Trophoblast cell (in vitro differentiated cells and primary cell): ENCODE results near the gene TCF25.
A peak's percentile ranks its signal among the peaks of the same experiment; 100 is the strongest.

Source experiments
- DNase-seq, 2 donors: peaks; one replicate each; pipeline ENCODE4 v3.0.0-alpha.2; 2016
- H2AFZ ChIP-seq: 2 replicates; pipeline ENCODE4 v1.6.1; 2013; ENCODE audit warnings: low read length, moderate library complexity, mild to moderate bottlenecking; ENCODE audit not compliant: insufficient read depth, poor library complexity
- H2AK5ac ChIP-seq: 2 replicates; pipeline ENCODE4 v1.6.1; 2013; ENCODE audit warnings: mild to moderate bottlenecking, low read length
- H2BK120ac ChIP-seq: 2 replicates; pipeline ENCODE4 v1.6.1; 2013; ENCODE audit warnings: low read length, mild to moderate bottlenecking, moderate library complexity; ENCODE audit not compliant: insufficient read depth, poor library complexity
- H2BK12ac ChIP-seq: 2 replicates; pipeline ENCODE4 v1.6.1; 2013; ENCODE audit warnings: mild to moderate bottlenecking, low read length, moderate library complexity
- H2BK5ac ChIP-seq: 2 replicates; pipeline ENCODE4 v1.6.1; 2013; ENCODE audit warnings: low read length, low read depth, moderate library complexity, mild to moderate bottlenecking; ENCODE audit not compliant: poor library complexity
- H3K14ac ChIP-seq: 2 replicates; pipeline ENCODE4 v1.6.1; 2013; ENCODE audit warnings: mild to moderate bottlenecking, low read length
- H3K18ac ChIP-seq: 2 replicates; pipeline ENCODE4 v1.6.1; 2013; ENCODE audit warnings: mild to moderate bottlenecking, low read length
- H3K23ac ChIP-seq: 2 replicates; pipeline ENCODE4 v1.6.1; 2013; ENCODE audit warnings: low read length
- H3K27ac ChIP-seq: 2 replicates; pipeline ENCODE4 v1.5.1; 2013; ENCODE audit warnings: low read depth, mild to moderate bottlenecking, inconsistent platforms, low read length, moderate library complexity
- H3K27me3 ChIP-seq: 2 replicates; pipeline ENCODE4 v1.6.1; 2013; ENCODE audit warnings: inconsistent platforms, mild to moderate bottlenecking, low read length, moderate library complexity; ENCODE audit not compliant: insufficient read depth
- H3K36me3 ChIP-seq, 2 experiments: 1 replicate in 1 of 2; 2 replicates in 1 of 2; pipeline ENCODE4 v1.6.1; 2013; ENCODE audit warnings: low read length in 2 of 2, mild to moderate bottlenecking in 2 of 2, moderate library complexity in 1 of 2; ENCODE audit not compliant: insufficient read depth in 2 of 2, control insufficient read depth in 1 of 2
- H3K4ac ChIP-seq: 2 replicates; pipeline ENCODE4 v1.6.1; 2013; ENCODE audit warnings: low read depth, mild to moderate bottlenecking, low read length, moderate library complexity
- H3K4me1 ChIP-seq, 2 experiments: 1 replicate in 1 of 2; 2 replicates in 1 of 2; pipeline ENCODE4 v1.6.1; 2013; ENCODE audit warnings: low read length in 2 of 2, mild to moderate bottlenecking in 2 of 2, moderate library complexity in 1 of 2; ENCODE audit not compliant: insufficient read depth in 2 of 2, control insufficient read depth in 1 of 2
- H3K4me2 ChIP-seq: 2 replicates; pipeline ENCODE4 v1.6.1; 2013; ENCODE audit warnings: inconsistent platforms, mild to moderate bottlenecking, low read length, moderate library complexity
- H3K4me3 ChIP-seq: 2 replicates; pipeline ENCODE4 v1.5.1; 2013; ENCODE audit warnings: mild to moderate bottlenecking, low read depth, low read length, inconsistent platforms
- H3K79me1 ChIP-seq: one replicate; pipeline ENCODE4 v1.6.1; 2013; ENCODE audit warnings: low read length
- H3K79me2 ChIP-seq: 2 replicates; pipeline ENCODE4 v1.6.1; 2013; ENCODE audit warnings: low read length, mild to moderate bottlenecking; ENCODE audit not compliant: control insufficient read depth, insufficient read depth, poor library complexity
- H3K9ac ChIP-seq: 2 replicates; pipeline ENCODE4 v1.6.1; 2013; ENCODE audit warnings: mild to moderate bottlenecking, low read length
- H3K9me3 ChIP-seq: 2 replicates; pipeline ENCODE4 v1.6.1; 2013; ENCODE audit warnings: low read depth, mild to moderate bottlenecking, control low read depth, inconsistent platforms, low read length; ENCODE audit not compliant: insufficient read depth
- H4K12ac ChIP-seq: 2 replicates; pipeline ENCODE4 v1.6.1; 2013; ENCODE audit warnings: low read depth, mild to moderate bottlenecking, low read length, moderate library complexity
- H4K8ac ChIP-seq: 2 replicates; pipeline ENCODE4 v1.6.1; 2013; ENCODE audit warnings: low read depth, mild to moderate bottlenecking, low read length, moderate library complexity
- H4K91ac ChIP-seq: one replicate; pipeline ENCODE4 v1.6.1; 2013; ENCODE audit warnings: low read depth, mild to moderate bottlenecking, low read length, moderate library complexity
- WGBS: extraction: QIAGEN DNeasy Blood & Tissue Kit; methylation state at CpG from one replicate; pipeline ENCODE4 v1.1.7; 2013; ENCODE audit warnings: missing lambda C conversion rate; ENCODE audit not compliant: insufficient read length, insufficient coverage; ENCODE audit errors: extremely low coverage; 5-methylcytosine and 5-hydroxymethylcytosine counted together

The TCF25 gene

GRCh38 chr16:89936981-89937380 is 63.6 kb downstream of the TCF25 start:
- H4K8ac ChIP-seq, result no peak overlapping the region
- H3K9me3 ChIP-seq, result no peaks in the 10 kb centered on the region
- H2AFZ ChIP-seq, result no peak overlapping the region
- H3K79me1 ChIP-seq, result no peaks in the 10 kb centered on the region
- no peaks in the 10 kb centered on the region for H3K79me2 ChIP-seq
- no peak overlapping the region for H3K4ac ChIP-seq
- H3K9ac ChIP-seq, result no peak overlapping the region
- no peak overlapping the region for H2BK12ac ChIP-seq
- H4K12ac ChIP-seq, result no peak overlapping the region
- H3K4me1 ChIP-seq, result peaks cover 0 to 3% of the 10 kb centered on the region in 2 experiments
- no peak overlapping the region for H3K14ac ChIP-seq
- no peak overlapping the region for H4K91ac ChIP-seq
- H3K36me3 ChIP-seq, result peaks cover 42 to 48% of the 10 kb centered on the region in 2 experiments
- H3K23ac ChIP-seq, result no peak overlapping the region
- no peak overlapping the region for H2BK5ac ChIP-seq
- no peak overlapping the region for H2AK5ac ChIP-seq
- H3K4me2 ChIP-seq, result no peak overlapping the region
- no peaks in the 10 kb centered on the region for H3K27me3 ChIP-seq
- H2BK120ac ChIP-seq, result no peak overlapping the region
- WGBS, result no CpG with 5 or more reads among the region's 20 CpGs
- H3K27ac ChIP-seq, result no peak overlapping the region
- H3K4me3 ChIP-seq, result no peak overlapping the region
- H3K18ac ChIP-seq, result no peak overlapping the region
- no peak for DNase-seq

GRCh38 chr16:89938175-89938885 is 64.9 kb downstream of the TCF25 start:
- WGBS, result no CpG with 5 or more reads among the region's 21 CpGs
- no peak overlapping the region for H2AK5ac ChIP-seq

GRCh38 chr16:89944773-89945172 is 71.4 kb downstream of the TCF25 start:
- H2BK12ac ChIP-seq, result no peak overlapping the region
- no peak overlapping the region for H3K27ac ChIP-seq
- H2BK120ac ChIP-seq, result no peak overlapping the region
- H3K4me1 ChIP-seq, result peaks cover 2 to 13% of the 10 kb centered on the region in 2 experiments
- no peak for DNase-seq
- H2AK5ac ChIP-seq, result no peak overlapping the region
- no peak overlapping the region for H4K91ac ChIP-seq
- no peak overlapping the region for H2BK5ac ChIP-seq
- no peak overlapping the region for H3K4me2 ChIP-seq
- H3K4ac ChIP-seq, result no peak overlapping the region
- no peak overlapping the region for H4K12ac ChIP-seq
- no peak overlapping the region for H4K8ac ChIP-seq
- H2AFZ ChIP-seq, result no peak overlapping the region
- H3K9me3 ChIP-seq, result peaks cover 4% of the 10 kb centered on the region
- no peaks in the 10 kb centered on the region for H3K79me2 ChIP-seq
- H3K9ac ChIP-seq, result no peak overlapping the region
- H3K23ac ChIP-seq, result no peak overlapping the region
- no peaks in the 10 kb centered on the region for H3K36me3 ChIP-seq
- no CpG with 5 or more reads among the region's 5 CpGs for WGBS
- no peak overlapping the region for H3K14ac ChIP-seq
- no peaks in the 10 kb centered on the region for H3K79me1 ChIP-seq
- no peak overlapping the region for H3K18ac ChIP-seq
- H3K27me3 ChIP-seq, result peaks cover 6% of the 10 kb centered on the region
- no peak overlapping the region for H3K4me3 ChIP-seq

More at GRCh38 chr16:89938175-89938885, 64.9 kb downstream of the TCF25 start:
- Histone ChIP-seq H3K9me3 (no peaks in the 10 kb centered on the region), H2BK5ac (no peak overlapping the region), H2BK120ac (no peak overlapping the region), H3K79me2 (no peaks in the 10 kb centered on the region), H4K91ac (no peak overlapping the region), H3K4me2 (no peak overlapping the region), H3K4me1 (peaks cover 0 to 3% of the 10 kb centered on the region in 2 experiments), H3K4ac (no peak overlapping the region), H3K18ac (no peak overlapping the region), H3K27me3 (no peaks in the 10 kb centered on the region), H3K79me1 (no peaks in the 10 kb centered on the region), H2BK12ac (no peak overlapping the region), H3K4me3 (no peak overlapping the region), H3K23ac (no peak overlapping the region), H2AFZ (no peak overlapping the region), H3K27ac (no peak overlapping the region), H3K9ac (no peak overlapping the region), H4K8ac (no peak overlapping the region), H3K36me3 (peaks cover 29 to 35% of the 10 kb centered on the region in 2 experiments), H3K14ac (no peak overlapping the region), H4K12ac (no peak overlapping the region)
- DNase-seq, result no peak

GRCh38 chr16:89945654-89946053 is 72.3 kb downstream of the TCF25 start:
- H3K4me3 ChIP-seq, result no peak overlapping the region
- H3K79me2 ChIP-seq, result no peaks in the 10 kb centered on the region
- no peak overlapping the region for H4K12ac ChIP-seq
- no peak overlapping the region for H2AK5ac ChIP-seq
- H3K27me3 ChIP-seq, result peaks cover 6% of the 10 kb centered on the region
- H3K18ac ChIP-seq, result no peak overlapping the region
- no peak overlapping the region for H2BK120ac ChIP-seq
- H2AFZ ChIP-seq, result no peak overlapping the region
- peak in 1 of 2 donors; percentile 38 for DNase-seq
- no peak overlapping the region for H3K9ac ChIP-seq
- peaks cover 4% of the 10 kb centered on the region for H3K9me3 ChIP-seq
- H3K4ac ChIP-seq, result no peak overlapping the region
- H2BK12ac ChIP-seq, result no peak overlapping the region
- H3K4me2 ChIP-seq, result no peak overlapping the region
- peaks cover 2 to 14% of the 10 kb centered on the region in 2 experiments for H3K4me1 ChIP-seq
- no peak overlapping the region for H3K23ac ChIP-seq
- WGBS, result no CpG with 5 or more reads among the region's 7 CpGs
- H3K14ac ChIP-seq, result no peak overlapping the region
- H4K91ac ChIP-seq, result no peak overlapping the region
- no peak overlapping the region for H2BK5ac ChIP-seq
- no peaks in the 10 kb centered on the region for H3K36me3 ChIP-seq
- no peak overlapping the region for H3K27ac ChIP-seq
- no peak overlapping the region for H4K8ac ChIP-seq
- H3K79me1 ChIP-seq, result no peaks in the 10 kb centered on the region
